Activated naive CD4-positive, alpha-beta T cell treated with anti-CD3 and anti-CD28 coated beads, Interleukin-2, amount 50 U/mL, for 24 hours (primary cell): ENCODE results near the gene PPRC1.
"Not testable (repeated sequence)": the region's sequence is repeated elsewhere in the genome, so short reads cannot be mapped to it uniquely, and the experiment has no call there.

Source experiments
- H3K27ac Mint-ChIP-seq: one replicate; pipeline ENCODE4 v1.8.0; 2021; ENCODE audit warnings: mild to moderate bottlenecking, mixed read lengths
- H3K27me3 Mint-ChIP-seq: one replicate; pipeline ENCODE4 v1.8.0; 2021; ENCODE audit warnings: mixed read lengths
- H3K36me3 Mint-ChIP-seq: one replicate; pipeline ENCODE4 v1.8.0; 2021; ENCODE audit warnings: mixed read lengths
- H3K4me1 Mint-ChIP-seq: one replicate; pipeline ENCODE4 v1.8.0; 2021; ENCODE audit warnings: mixed read lengths
- H3K4me3 Mint-ChIP-seq: one replicate; pipeline ENCODE4 v1.8.0; 2021; ENCODE audit warnings: mild to moderate bottlenecking, mixed read lengths
- H3K9me3 Mint-ChIP-seq: one replicate; pipeline ENCODE4 v1.8.0; 2021; ENCODE audit warnings: mixed read lengths

Gene PPRC1

GRCh38 chr10:102188941-102189898, 56.4 kb downstream of the PPRC1 start:
- H3K27me3 Mint-ChIP-seq, H3K36me3 Mint-ChIP-seq, H3K9me3 Mint-ChIP-seq: not testable (repeated sequence)
- peaks cover 15% of the 10 kb centered on the region for H3K4me1 Mint-ChIP-seq
- H3K27ac Mint-ChIP-seq = peak overlapping the region; percentile 70
- H3K4me3 Mint-ChIP-seq = peak overlapping the region; percentile 42

- no peak overlapping the region for H3K27ac Mint-ChIP-seq
- H3K4me1 Mint-ChIP-seq = peaks cover 15% of the 10 kb centered on the region
- no peaks in the 10 kb centered on the region for H3K36me3 Mint-ChIP-seq
- H3K9me3 Mint-ChIP-seq = no peaks in the 10 kb centered on the region
- no peak overlapping the region for H3K4me3 Mint-ChIP-seq
- H3K27me3 Mint-ChIP-seq = no peaks in the 10 kb centered on the region
These were observed 59.1 kb downstream of the PPRC1 start for GRCh38 chr10:102191956-102192355.

GRCh38 chr10:102195296-102195870, 62.5 kb downstream of the PPRC1 start:
- Mint-ChIP-seq H3K4me1 (no peaks in the 10 kb centered on the region), H3K27me3 (no peaks in the 10 kb centered on the region), H3K4me3 (no peak overlapping the region), H3K9me3 (no peaks in the 10 kb centered on the region), H3K36me3 (no peaks in the 10 kb centered on the region), H3K27ac (no peak overlapping the region)

- H3K4me1 Mint-ChIP-seq = no peaks in the 10 kb centered on the region
- H3K4me3 Mint-ChIP-seq = no peak overlapping the region
- no peaks in the 10 kb centered on the region for H3K9me3 Mint-ChIP-seq
- H3K27ac Mint-ChIP-seq = no peak overlapping the region
- no peaks in the 10 kb centered on the region for H3K36me3 Mint-ChIP-seq
- no peaks in the 10 kb centered on the region for H3K27me3 Mint-ChIP-seq
These were observed 64.1 kb downstream of the PPRC1 start for GRCh38 chr10:102196893-102197292.

- Mint-ChIP-seq H3K9me3 (no peaks in the 10 kb centered on the region), H3K27me3 (no peaks in the 10 kb centered on the region), H3K27ac (no peak overlapping the region), H3K36me3 (no peaks in the 10 kb centered on the region), H3K4me1 (no peaks in the 10 kb centered on the region), H3K4me3 (no peak overlapping the region)
These were observed 65.2 kb downstream of the PPRC1 start for GRCh38 chr10:102198027-102198426.
